ENCODE measurements around the gene PIAS4. TPM values are rescaled to one million over a fixed set of nuclear protein-coding genes. Genes with fewer than 3 reads are reported as not detected.

Gene PIAS4
- total and polyA plus RNA-seq, 2 of the 13 experiments (the other 11 are each of a cell fraction or from before 2014, with no cell fraction given), result 9.0 to 20.1 TPM

DNA sequence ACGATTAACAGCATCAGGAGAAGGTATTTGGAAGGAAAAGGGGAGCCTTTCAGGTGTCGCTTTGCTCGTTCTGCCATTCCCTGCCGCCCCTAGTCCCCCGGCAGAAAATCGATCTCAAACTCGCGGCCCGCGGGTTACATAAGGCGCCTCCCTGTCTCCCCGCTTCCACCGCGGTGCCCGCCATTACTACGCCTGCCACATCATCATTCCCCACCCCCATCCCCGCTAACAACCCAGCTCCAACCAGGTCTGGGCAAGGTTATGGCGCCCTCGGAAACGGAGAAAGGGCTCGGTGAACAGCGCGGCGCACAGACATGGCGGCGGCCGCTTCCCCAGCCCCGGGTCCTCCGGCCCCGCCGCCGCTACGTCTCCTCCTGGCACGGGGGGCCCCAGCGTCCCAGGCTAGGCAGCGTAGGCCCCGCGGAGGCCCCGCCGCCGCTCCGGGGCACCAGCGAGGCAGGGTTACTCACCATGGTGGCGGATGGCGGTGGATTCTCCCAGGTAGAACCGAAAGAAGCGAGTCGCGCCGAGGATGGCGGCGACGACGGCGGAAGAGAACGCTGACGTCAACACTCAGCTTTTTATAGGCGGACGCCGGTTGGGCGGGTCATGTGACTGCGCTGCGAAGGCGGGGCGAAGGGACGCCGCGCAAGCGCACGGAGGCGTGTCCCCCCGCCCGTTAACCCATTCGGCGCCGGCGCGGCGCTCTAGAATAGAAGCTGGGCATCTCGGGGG is 22.5 kb upstream of the PIAS4 start, which contains the start of gene EEF2 (continued):
- peak; percentile 56; the same call in 1 of the 2 replicates for TF ChIP-seq ZNF557 (CRISPR knock-in tag; IDR thresholded peaks at IDR 0.05)
- TF ChIP-seq NFE2L2 (IDR thresholded peaks at IDR 0.05; ENCODE audit: low read length), result no peak; the same call in 1 of the 2 replicates
- 0 out of 2 replicates have a peak, but pooled peaks have one; percentile 68 for TF ChIP-seq THYN1 (CRISPR knock-in tag; IDR thresholded peaks at IDR 0.05; ENCODE audit: borderline replicate concordance, low read depth)
- TF ChIP-seq ZNF292 (CRISPR knock-in tag; IDR thresholded peaks at IDR 0.05; ENCODE audit: borderline replicate concordance, low read depth), result no peak
- TF ChIP-seq RBM22 (optimal IDR thresholded peaks at IDR 0.05; ENCODE audit: low read length), result no peak
- TF ChIP-seq ZBTB44 (CRISPR knock-in tag; IDR thresholded peaks at IDR 0.05), result no peak
- peak; percentile 91 for TF ChIP-seq ZNF879 (CRISPR knock-in tag; IDR thresholded peaks at IDR 0.05)
- 0 out of 2 replicates have a peak, but pooled peaks have one; percentile 40 for TF ChIP-seq NCOA1 (CRISPR knock-in tag; IDR thresholded peaks at IDR 0.05)
- TF ChIP-seq ESRRA (CRISPR knock-in tag; IDR thresholded peaks at IDR 0.05; ENCODE audit: low read depth), result peak; percentile 59
- 0 out of 2 replicates have a peak, but pooled peaks have one; percentile 31 for TF ChIP-seq ZNF350 (CRISPR knock-in tag; IDR thresholded peaks at IDR 0.05; ENCODE audit: borderline replicate concordance, low read depth)
- peak; percentile 100 for TF ChIP-seq ZNF652 (CRISPR knock-in tag; IDR thresholded peaks at IDR 0.05; ENCODE audit: borderline replicate concordance, low read depth)
- TF ChIP-seq MLXIP (CRISPR knock-in tag; IDR thresholded peaks at IDR 0.05; ENCODE audit: borderline replicate concordance), result peak; percentile 60; the same call in 1 of the 2 replicates
- peak; percentile 93 for TF ChIP-seq YY1 (IDR thresholded peaks at IDR 0.05; ENCODE audit: insufficient read depth, insufficient replicate concordance, low read depth, low read length)
- TF ChIP-seq MEIS2 (CRISPR knock-in tag; IDR thresholded peaks at IDR 0.05), result peak; percentile 69
- TF ChIP-seq IRF9 (CRISPR knock-in tag; IDR thresholded peaks at IDR 0.05; ENCODE audit: borderline replicate concordance), result peak; percentile 97
- no peak for TF ChIP-seq HHEX (CRISPR knock-in tag; IDR thresholded peaks at IDR 0.05)
- TF ChIP-seq TSC22D2 (CRISPR knock-in tag; IDR thresholded peaks at IDR 0.05; ENCODE audit: borderline replicate concordance), result peak; percentile 71; the same call in 1 of the 2 replicates
- no peak for TF ChIP-seq FOXA1 (IDR thresholded peaks at IDR 0.05)
- no peak for TF ChIP-seq FOXA1 (CRISPR knock-in tag; IDR thresholded peaks at IDR 0.05)
- TF ChIP-seq ZNF280D (CRISPR knock-in tag; IDR thresholded peaks at IDR 0.05), result peak; percentile 70; the same call in 1 of the 2 replicates
- peak; percentile 58; the same call in 1 of the 2 replicates for TF ChIP-seq ZNF230 (CRISPR knock-in tag; IDR thresholded peaks at IDR 0.05)

Data from HepG2 (cell line).